Measurements from ENCODE around the gene ANKRD33B. TPM values are rescaled to one million over a fixed set of nuclear protein-coding genes. Genes with fewer than 3 reads are reported as not detected.

ANKRD33B gene
- total RNA-seq, 1 donor from 2014 or later: 14.2 TPM

DNA sequence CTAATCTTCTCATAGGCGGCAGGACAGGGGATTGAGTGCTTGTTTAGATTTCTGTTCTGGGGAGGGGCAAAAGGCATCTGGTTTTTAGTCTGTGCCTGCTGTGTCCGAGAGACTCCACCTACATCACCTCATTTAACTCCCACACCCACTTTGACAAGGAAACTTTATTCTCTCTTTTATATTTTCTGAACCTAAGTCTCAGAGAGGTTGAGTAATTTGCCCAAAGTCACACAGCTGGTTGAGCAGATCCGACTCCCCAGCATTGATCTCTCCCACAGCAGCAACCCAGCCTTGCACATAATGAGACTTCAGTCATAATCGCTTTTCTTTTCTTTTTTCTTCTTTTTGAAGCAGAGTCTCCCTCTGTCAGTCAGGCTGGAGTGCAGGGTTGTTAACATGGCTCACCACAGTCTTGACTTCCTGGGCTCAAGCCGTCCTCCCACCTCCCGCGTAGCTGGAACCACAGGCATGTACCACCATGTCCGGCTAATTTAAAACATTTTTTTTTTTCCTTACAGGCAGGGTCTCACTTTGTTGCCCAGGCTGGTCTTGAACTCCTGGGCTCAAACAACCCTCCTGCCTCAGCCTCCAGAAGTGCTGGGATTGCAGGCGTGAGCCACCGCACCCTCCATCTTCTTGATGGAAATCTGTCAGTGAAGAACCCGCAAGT is 36.5 kb upstream of the ANKRD33B start:
- Histone ChIP-seq H3K27me3 (no peaks in the 10 kb centered on the region), H3K9me3 (no peaks in the 10 kb centered on the region), H3K27ac (no peak overlapping the region), H3K4me3 (no peak overlapping the region), H3K36me3 (no peaks in the 10 kb centered on the region), H3K4me1 (no peaks in the 10 kb centered on the region)
- TF ChIP-seq POLR2AphosphoS5 (IDR thresholded peaks at IDR 0.05; ENCODE audit: insufficient read depth in 1 of 2, low read depth in 1 of 2): no peak
- no peak for TF ChIP-seq POLR2A (IDR thresholded peaks at IDR 0.05)
- TF ChIP-seq, protein P1, sequence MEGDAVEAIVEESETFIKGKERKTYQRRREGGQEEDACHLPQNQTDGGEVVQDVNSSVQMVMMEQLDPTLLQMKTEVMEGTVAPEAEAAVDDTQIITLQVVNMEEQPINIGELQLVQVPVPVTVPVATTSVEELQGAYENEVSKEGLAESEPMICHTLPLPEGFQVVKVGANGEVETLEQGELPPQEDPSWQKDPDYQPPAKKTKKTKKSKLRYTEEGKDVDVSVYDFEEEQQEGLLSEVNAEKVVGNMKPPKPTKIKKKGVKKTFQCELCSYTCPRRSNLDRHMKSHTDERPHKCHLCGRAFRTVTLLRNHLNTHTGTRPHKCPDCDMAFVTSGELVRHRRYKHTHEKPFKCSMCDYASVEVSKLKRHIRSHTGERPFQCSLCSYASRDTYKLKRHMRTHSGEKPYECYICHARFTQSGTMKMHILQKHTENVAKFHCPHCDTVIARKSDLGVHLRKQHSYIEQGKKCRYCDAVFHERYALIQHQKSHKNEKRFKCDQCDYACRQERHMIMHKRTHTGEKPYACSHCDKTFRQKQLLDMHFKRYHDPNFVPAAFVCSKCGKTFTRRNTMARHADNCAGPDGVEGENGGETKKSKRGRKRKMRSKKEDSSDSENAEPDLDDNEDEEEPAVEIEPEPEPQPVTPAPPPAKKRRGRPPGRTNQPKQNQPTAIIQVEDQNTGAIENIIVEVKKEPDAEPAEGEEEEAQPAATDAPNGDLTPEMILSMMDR (IDR thresholded peaks at IDR 0.05): no peak
- intact Hi-C loops (cut with DNase I): no loop called here
- DNase-seq (ENCODE audit: extremely low spot score in 2 of 2): no peak

DNA sequence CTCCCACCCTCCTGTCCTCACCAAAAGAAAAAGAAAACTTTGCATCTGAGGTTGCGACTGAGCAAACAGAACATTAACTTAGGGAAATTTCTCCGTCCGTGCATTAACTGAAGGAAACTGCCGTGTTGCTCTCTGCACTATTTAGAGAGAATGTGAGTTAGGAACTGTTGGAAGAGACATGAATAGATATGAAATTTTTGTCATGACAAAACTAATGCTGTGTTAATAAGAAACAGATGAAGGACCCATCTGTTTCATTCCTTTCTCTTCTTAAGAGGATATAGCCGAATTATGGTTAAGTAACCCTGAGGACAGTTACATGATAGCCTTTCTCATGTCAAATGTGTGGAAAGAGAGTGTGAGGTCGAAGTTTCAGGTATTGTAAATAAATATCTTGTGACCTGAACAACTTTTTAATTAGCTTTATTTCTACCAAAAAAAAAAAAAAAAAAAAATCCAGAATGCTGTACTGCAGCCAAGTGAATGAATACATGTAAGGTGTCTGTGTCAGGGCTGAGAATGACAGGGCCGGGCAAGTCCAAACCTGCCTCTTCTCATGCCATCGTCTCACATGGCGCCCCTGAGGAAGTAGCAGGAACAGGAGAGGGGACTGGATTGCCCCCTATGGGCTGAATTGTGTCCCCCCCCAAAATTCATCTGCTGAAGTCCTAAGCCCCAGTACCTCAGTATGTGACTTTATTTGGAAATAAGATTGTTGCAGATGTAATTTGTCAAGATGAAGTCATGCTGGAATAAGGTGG is 35.6 kb upstream of the ANKRD33B start:
- intact Hi-C loops (cut with DNase I): no loop called here
- DNase-seq (ENCODE audit: extremely low spot score in 2 of 2): no peak
- no peaks in the 10 kb centered on the region for H3K9me3 ChIP-seq
- no peaks in the 10 kb centered on the region for H3K27me3 ChIP-seq
- TF ChIP-seq POLR2AphosphoS5 (IDR thresholded peaks at IDR 0.05; ENCODE audit: insufficient read depth in 1 of 2, low read depth in 1 of 2): no peak
- TF ChIP-seq, protein P1 (IDR thresholded peaks at IDR 0.05): no peak
- no peak for TF ChIP-seq POLR2A (IDR thresholded peaks at IDR 0.05)
- no peak overlapping the region for H3K4me3 ChIP-seq
- H3K36me3 ChIP-seq: no peaks in the 10 kb centered on the region
- H3K4me1 ChIP-seq: peaks cover 4% of the 10 kb centered on the region
- no peak overlapping the region for H3K27ac ChIP-seq

GRCh38 chr5:10528827-10529226 is 35.0 kb upstream of the ANKRD33B start:
- Histone ChIP-seq H3K27ac (no peak overlapping the region), H3K4me3 (no peak overlapping the region), H3K9me3 (no peaks in the 10 kb centered on the region), H3K27me3 (no peaks in the 10 kb centered on the region), H3K4me1 (peaks cover 10% of the 10 kb centered on the region), H3K36me3 (no peaks in the 10 kb centered on the region)
- TF ChIP-seq POLR2AphosphoS5 (IDR thresholded peaks at IDR 0.05; ENCODE audit: insufficient read depth in 1 of 2, low read depth in 1 of 2): no peak
- intact Hi-C loops (cut with DNase I): no loop called here
- DNase-seq (ENCODE audit: extremely low spot score in 2 of 2): no peak

DNA sequence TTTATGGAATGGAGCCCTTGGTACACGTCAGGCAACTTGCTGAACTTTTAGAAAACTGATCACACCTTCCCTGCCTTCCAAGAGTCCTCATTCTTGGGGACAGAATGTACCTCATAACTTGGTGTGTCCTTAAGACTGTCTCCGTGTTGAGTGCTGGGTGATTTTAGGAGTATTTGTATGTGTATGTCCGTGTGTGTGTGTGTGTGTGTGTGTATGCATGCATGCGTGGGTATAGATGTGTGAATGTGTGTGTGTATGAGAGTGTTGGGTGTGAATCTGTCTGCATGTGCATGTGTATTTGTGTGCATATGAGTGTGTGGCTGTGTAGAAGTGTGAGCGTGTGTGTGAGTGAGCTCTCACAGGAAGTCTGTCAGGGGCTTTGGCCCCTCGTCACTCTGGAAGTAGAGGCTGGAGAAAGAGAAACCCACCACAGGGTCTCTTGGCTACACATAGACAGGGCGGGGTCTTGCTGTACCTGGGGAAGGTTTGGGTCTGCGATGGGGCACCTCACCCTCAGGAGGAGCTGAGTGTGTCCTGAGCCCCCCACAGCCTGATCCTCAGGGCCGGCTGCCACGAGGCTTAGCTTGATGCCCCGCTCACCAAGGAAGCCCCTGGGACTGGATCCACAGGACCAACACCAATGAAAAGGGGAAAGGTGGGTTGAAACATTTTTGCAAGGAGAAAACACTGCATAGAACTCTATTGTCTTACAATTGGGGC is 33.1 kb upstream of the ANKRD33B start:
- TF ChIP-seq POLR2AphosphoS5 (IDR thresholded peaks at IDR 0.05; ENCODE audit: insufficient read depth in 1 of 2, low read depth in 1 of 2): no peak
- TF ChIP-seq, protein P1 (IDR thresholded peaks at IDR 0.05): no peak
- no peak for TF ChIP-seq POLR2A (IDR thresholded peaks at IDR 0.05)
- DNase-seq (ENCODE audit: extremely low spot score in 2 of 2): no peak
- Histone ChIP-seq H3K9me3 (no peaks in the 10 kb centered on the region), H3K4me3 (no peak overlapping the region), H3K4me1 (peaks cover 10% of the 10 kb centered on the region), H3K36me3 (no peaks in the 10 kb centered on the region), H3K27me3 (no peaks in the 10 kb centered on the region), H3K27ac (no peak overlapping the region)
- intact Hi-C loops (cut with DNase I): no loop called here

DNA sequence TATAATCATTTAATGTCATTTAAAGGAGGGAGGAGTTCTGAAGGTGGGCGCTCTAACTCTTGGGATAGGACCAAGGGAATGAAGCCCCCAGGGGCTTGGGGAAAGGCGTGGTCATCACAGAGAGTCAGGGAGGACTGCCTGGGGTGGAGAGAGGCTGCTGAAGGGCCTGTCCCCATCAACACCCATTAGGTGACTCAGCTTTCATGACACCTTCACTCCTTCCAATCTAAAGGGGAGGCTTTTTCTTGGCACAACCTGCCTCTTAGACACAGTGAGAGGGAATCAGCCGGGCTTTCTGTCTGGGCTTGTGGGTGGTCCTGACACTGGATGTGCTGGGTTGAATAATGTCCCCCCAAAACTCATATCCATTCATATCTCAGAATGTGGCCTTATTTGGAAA is 31.4 kb upstream of the ANKRD33B start:
- no peak for TF ChIP-seq POLR2A (IDR thresholded peaks at IDR 0.05)
- TF ChIP-seq, protein P1 (IDR thresholded peaks at IDR 0.05): no peak
- TF ChIP-seq POLR2AphosphoS5 (IDR thresholded peaks at IDR 0.05; ENCODE audit: insufficient read depth in 1 of 2, low read depth in 1 of 2): no peak
- no peaks in the 10 kb centered on the region for H3K9me3 ChIP-seq
- no peaks in the 10 kb centered on the region for H3K36me3 ChIP-seq
- no peak overlapping the region for H3K4me3 ChIP-seq
- intact Hi-C loops (cut with DNase I): no loop called here
- H3K27me3 ChIP-seq: no peaks in the 10 kb centered on the region
- no peak for DNase-seq (ENCODE audit: extremely low spot score in 2 of 2)
- no peak overlapping the region for H3K27ac ChIP-seq
- peaks cover 16% of the 10 kb centered on the region for H3K4me1 ChIP-seq

Data from vagina (tissue), 2 donors.